ENCODE results near the gene PRCD.
"Not testable (repeated sequence)": the region's sequence is repeated elsewhere in the genome, so short reads cannot be mapped to it uniquely, and the experiment has no call there.

PRCD gene

GRCh38 chr17:76504117-76504516, 35.7 kb upstream of the PRCD start:
- DNase-seq, result no peak

DNA sequence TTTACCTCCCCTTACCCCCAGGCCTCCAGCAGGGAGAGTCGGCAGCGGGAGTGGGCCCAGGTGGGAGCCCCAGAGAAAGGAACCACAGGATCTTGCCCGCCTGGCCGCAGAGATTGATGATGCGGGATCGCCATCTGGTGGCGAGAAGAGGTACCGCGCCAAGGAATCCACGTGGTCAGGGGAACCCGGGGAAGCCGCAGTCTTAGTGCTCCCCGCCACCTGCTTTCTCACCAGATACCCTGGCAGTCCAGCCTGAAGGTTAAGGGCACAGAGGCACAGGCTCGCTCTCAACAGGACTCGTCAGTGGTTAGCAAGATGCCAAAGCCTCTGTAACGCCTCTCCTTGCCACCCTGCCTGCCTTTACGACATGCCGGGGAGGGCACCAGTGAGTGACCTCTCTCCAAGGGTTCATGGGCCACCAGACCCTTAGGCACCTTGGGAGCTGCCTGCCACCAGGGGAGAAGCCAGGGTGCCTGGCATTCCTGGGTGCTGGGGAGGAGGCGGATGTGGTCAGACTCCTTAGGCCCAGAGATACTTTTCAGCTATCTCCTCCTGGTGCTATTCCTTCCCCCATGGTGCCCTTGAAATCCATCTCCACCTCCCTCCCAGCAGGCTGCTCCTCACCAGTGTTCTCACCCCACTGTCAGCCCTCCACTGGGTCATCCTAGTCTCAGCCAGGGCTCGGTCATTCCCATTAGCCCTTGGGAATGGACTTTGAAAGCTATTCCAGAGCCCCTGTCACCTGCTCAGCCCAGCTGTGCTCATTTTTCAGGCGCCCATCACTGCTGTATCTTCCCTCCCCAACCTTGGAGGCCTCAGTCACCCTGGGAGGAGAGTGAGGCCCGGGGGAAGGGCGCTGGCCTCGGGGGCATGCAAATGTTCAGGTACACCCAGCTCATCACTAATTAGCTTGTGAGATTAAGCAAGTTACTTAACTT, 33.2 kb upstream of the PRCD start:
- DNase-seq, result peak in 13 of 14 donors; percentile 33 to 85 (median 69)

- not testable (repeated sequence) for DNase-seq
Observed at GRCh38 chr17:76508472-76509063, 31.3 kb upstream of the PRCD start.

DNA sequence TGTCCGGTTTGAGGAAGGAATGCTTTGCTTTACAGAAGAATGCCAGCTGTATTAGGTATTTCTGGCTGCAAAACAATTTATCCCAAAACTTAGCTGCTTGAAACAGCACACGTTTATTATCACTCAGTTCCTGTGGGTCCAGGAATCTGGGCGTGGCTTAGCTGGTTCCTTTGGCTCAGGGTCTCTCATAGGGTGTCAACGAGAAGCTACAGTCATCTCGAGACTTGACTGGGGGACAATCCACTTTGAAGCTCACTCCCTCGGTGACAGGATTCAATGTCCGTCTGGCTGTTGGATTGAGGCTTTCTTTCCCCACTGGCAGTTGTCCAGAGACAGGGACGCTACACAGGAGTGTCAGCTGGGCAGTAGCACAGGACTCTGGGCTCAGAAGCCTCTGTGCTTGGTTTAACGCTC, 29.0 kb upstream of the PRCD start:
- DNase-seq, result no peak

- no peak for DNase-seq
Observed at GRCh38 chr17:76511668-76512365, 28.0 kb upstream of the PRCD start.

DNA sequence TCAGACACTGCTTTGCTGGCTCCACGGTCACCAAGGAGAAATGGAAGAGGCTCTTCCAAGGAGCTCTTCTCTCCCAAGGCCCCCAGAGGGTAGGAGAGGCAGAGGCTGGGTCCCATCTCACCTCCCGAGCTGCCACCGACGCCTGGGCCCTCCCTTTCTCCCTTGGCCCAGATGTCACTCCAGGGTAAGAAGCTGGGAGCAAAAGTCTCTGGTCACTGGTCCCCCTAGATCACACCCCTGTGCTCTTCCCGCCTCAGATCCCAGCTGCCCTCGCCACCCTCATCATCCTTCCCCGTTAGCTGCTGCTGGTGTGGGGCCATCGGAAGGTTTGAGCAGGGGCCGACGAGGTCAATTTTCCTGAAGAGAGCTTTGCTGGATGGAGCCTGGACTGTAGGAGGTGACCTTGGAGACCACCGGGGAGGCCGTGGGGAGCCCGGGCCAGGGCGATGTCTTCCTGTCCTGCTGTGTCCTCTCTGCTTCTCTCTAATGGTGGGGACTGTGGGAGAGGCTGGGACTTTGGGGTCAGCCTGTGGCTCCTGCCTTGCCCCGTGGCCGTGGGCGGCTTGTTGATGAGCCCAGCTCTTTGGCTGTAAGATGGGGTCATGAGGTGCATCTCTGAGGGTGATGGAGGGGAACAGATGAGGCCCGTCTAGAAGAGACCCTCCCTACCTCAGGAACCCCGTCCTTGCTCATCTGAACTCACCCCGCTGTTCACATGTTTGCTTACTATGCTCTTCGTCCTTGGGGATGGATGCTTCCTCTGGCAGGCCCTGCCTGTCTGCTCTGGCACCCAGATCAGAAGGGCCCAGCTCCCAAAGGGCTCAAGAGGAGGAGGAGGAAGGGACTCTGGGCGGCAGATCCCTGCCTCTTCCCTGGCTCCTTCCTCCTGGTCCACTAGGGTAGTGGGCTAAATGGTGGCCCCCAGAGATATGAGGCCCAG, 27.2 kb upstream of the PRCD start:
- no peak for DNase-seq

- no peak for DNase-seq
Observed at GRCh38 chr17:76513306-76513692, 26.5 kb upstream of the PRCD start.

GRCh38 chr17:76514355-76514754, 25.5 kb upstream of the PRCD start:
- DNase-seq, result not testable (repeated sequence)

GRCh38 chr17:76515274-76515949, 24.4 kb upstream of the PRCD start:
- peak in 7 of 14 donors; percentile 35 to 68 (median 51) for DNase-seq

DNA sequence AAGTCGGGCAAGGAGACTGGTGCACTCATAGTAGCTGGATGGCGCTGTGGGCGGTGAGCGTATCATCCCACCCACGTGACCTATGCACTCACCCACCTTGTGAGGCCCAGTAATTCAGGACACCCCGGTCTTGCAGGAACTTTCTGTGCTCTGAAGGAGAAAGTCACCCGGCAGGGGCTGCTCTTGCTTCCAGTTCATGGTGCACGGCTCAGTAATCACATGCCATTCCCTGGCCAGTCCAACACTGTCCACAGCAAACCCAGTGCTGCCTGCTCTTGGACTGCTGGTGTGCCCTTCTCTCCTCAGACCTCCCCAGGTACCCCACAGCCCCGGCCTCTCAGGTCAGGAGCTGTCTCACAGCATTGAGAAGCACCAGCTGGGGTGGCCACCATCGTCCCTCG, 22.2 kb upstream of the PRCD start:
- DNase-seq, result no peak

DNA sequence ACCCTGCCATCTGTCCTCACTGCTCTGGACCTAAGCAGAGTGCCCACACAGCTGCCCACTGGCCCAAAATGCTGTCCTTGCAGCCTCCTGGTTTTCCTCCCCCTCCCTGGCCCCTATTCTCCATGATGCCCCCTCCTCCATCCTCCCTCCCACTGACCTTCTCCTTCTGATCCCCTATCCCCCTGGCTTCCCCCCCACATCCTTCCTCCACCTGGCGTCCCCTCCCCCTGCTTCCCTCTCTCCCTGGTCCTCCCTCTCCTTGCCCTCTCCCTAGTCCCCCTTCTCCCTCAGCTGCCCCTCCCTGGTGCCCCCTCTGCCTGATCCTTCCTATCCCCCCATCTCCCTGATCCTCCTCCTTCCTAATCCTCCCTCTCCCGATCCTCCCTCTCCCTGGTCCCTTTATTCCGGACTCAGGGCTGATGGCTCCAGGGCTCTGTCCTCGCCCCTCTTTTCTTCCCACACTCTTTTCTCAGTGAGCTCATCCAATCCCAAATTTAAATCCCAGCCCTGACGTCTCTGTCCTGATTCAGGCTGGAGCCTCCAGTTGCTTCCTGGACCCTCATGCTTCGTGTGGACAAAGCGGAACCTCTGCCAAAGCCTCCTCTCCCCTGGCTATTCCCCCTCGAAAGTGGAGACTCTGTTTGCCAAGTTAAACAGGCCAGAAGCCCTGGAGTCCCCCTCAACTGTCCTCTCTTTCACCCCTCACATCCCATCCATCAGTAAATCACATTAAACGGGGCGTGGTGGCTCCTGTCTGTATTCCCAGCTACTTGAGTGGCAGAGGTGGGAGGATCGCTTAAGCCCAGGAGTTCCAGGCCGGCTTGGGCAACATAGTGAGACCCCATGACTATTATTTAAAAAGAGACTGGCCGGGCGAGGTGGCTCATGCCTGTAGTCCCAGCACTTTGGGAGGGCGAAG, 20.5 kb upstream of the PRCD start:
- DNase-seq, result no peak

DNA sequence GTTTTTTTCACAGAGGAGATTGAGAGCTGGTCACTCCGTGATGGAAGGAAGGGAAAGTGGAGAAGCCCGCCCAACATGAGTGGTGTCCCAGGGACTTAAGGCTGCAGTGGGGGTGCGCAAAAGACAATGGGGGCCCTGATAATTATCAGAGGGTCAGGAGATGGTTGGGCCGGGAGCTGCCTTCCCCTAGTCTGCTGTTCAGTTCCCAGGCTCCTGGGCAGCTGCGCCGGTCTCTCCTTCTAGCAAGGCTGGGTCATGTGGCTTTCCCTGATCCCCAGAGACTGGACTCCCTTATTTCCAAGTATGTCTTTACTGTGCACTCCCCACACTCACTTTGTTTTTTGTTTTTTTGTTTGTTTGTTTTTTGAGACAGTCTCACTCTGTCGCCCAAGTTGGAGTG, 18.6 kb upstream of the PRCD start:
- DNase-seq, result no peak

DNA sequence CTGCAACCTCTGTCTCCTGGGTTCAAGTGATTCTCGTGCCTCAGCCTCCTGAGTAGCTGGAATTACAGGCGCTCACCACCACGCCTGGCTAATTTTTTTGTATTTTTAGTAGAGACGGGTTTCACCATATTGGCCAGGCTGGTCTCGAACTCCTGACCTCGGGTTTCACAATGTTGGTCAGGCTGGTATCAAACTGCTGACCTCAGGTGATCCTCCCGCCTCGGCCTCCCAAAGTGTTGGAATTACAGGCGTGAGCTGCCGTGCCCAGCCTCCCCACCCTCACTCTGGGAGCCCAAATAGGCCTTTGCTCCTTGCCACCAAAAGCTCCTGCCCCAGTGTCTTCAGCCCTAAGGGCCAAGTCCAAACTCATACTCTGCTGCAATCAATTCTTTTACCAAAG, 18.2 kb upstream of the PRCD start:
- DNase-seq, result not testable (repeated sequence)

DNA sequence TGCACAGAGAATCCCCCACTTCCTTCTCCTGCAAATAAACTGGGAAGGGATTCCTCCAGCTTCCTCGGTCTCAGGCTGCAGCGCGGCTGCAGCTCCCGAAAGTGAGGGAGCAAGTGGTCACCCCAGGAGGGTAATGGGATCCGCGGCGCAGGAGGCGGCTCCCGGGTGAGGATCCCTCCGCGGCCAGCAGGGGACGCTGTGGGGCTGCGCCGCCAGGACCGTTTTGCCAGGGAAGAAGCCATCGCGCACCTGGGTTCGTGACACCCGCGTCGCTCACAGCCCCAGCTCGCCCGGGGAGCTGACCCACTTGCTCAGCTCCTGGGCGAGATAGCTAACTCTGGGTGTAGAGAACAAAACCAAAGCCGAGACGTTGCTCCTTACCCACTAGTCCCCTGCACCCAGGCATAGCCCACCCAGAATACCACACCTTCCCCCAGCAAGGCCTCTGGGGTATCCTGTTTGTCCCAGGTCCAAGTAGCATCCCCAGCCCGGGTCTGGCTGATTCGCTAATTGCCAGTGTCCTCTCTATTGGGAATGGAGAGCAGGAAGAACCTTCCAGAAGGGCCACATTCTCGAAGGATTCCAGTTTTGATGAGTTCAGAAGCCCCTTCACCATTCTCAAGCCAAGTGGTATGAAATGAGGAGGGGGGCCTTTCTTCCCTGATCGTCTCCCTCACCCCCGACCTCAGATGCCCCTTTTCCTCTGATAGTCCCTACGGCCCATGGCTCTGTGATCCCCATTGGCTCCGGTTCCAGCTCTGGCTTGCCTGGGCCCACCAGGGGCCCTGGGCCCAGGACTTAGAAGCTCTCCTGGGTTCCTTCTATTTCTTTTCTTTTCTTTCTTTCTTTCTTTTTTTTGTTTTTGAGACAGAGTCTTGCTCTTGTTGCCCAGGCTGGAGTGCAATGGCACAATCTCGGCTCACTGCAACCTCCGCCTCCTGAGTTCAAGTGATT, 16.5 kb upstream of the PRCD start:
- peak in 12 of 14 donors; percentile 24 to 75 (median 54) for DNase-seq

DNA sequence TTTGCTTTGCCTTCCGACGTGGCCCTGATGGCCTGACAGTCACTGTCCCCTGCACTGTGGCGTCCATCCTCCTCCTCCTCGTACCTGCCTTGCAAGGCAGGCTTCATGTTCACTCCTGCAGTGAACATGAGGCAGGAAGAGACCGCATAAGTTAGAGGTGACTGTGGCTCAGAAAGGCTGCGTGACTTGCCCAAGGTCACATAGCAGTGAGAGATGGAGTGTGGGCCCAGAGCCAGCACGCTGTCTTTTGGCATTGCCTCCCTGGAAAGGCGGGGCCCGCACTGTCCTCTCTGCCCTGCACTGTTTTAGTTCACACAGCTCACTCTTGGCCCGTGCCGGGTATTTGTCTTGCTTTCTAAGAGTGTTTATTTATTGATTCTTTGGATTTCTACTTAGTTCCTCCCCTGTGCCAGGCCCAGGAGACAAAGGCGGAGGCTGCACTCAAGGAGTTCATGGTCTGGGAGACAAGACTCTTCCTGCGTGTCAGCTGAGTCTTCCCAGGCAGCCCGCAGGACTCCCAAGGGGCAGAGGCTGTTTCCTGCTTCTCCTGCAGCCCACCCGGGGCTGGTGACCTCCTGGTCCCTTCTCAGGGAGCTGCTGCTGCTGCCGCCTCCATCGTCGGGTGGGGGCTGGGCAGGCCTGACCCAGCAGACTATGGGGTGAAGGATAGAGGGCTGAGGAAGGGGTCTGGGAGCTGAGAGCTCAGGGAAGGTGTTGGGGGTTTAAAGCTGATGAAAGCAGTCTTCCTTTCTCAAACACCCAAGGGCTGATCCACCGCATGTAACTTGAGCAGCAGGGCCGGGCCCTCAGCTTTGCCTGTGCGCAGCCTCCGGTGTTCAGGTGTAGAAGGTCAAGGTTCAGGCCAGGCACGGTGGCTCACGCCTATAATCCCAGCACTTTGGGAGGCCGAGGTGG, 15.0 kb upstream of the PRCD start:
- no peak for DNase-seq

DNA sequence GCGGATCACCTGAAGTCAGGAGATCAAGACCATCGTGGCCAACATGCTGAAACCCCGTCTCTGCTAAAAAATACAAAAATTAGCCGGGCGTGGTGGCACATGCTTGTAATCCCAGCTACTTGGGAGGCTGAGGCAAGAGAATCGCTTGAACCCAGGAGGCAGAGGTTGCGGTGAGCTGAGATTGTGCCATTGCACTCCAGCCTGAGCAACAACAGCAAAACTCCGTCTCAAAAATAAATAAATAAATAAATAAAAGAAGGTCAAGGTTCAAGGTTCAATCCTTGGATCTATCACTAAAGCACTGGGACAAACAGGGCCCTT, 14.4 kb upstream of the PRCD start:
- not testable (repeated sequence) for DNase-seq

DNA sequence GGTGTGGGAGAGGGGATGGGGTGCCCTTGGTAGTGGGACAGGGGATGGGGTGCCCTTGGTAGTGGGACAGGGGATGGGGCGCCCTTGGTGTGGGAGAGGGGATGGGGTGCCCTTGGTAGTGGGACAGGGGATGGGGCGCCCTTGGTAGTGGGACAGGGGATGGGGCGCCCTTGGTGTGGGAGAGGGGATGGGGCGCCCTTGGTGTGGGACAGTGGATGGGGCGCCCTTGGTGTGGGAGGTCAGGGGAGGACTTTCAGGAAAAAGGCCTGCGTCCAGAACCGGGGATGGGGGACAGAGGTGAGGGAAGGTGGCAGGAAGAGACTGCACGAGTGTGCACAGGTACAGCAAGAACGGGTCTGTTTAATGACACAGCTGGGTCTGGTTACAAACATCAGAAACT, 12.8 kb upstream of the PRCD start:
- DNase-seq, result not testable (repeated sequence)

GRCh38 chr17:76527430-76528111, 12.3 kb upstream of the PRCD start:
- DNase-seq, result peak in 1 of 14 donors; percentile 57

Data from C1 segment of cervical spinal cord (tissue), 14 donors.